IMR-90 (cell line): ENCODE results near the gene ERC2. TPM values are rescaled to one million over a fixed set of nuclear protein-coding genes. Genes with fewer than 3 reads are reported as not detected.

Experiments
- ATAC-seq: fragments of 200-7000 bp; cut with Tn5 transposase; 2 replicates; pipeline ENCODE4 v1.9.1; 2020; ENCODE audit warnings: low read depth, mild to moderate bottlenecking, moderate library complexity
- BruUV-seq: library from RNA; stranded (reverse); fragments of 400-500 nt; replicated peaks from 2 replicates; lab custom pipeline; 2021; lab: Mats Ljungman, UMichigan
- CTCF ChIA-PET: fragments of 300-600 bp; formaldehyde crosslinking; extraction: SDS; loops from one replicate; lab custom pipeline; 2021; ENCODE audit warnings: antibody characterized with exemption; lab: Yijun Ruan, JAX
- POLR2A ChIA-PET: fragments of 300-600 bp; sonication (Branson Sonifier 250); formaldehyde crosslinking; loops from one replicate; lab custom pipeline; 2022; ENCODE audit warnings: antibody characterized with exemption; ENCODE audit not compliant: unreplicated experiment; lab: Charles Lee
- DNase-seq: peaks from one replicate; pipeline ENCODE4 v3.0.0; 2013
- H2AFZ ChIP-seq: replicated peaks from 2 replicates; pipeline ENCODE3; 2013; ENCODE audit warnings: low read length, mild to moderate bottlenecking; ENCODE audit not compliant: poor library complexity
- H2AK5ac ChIP-seq: 2 replicates; pipeline ENCODE4 v1.6.1; 2013; ENCODE audit warnings: low read depth, low read length, inconsistent platforms
- H2AK9ac ChIP-seq: replicated peaks from 2 replicates; pipeline ENCODE3; 2013; ENCODE audit warnings: mild to moderate bottlenecking, low read depth, low read length, moderate library complexity; ENCODE audit not compliant: poor library complexity
- H2BK120ac ChIP-seq: 2 replicates; pipeline ENCODE4 v1.6.1; 2013; ENCODE audit warnings: low read depth, low read length, inconsistent platforms
- H2BK15ac ChIP-seq: 3 replicates; pipeline ENCODE4 v1.6.1; 2013; ENCODE audit warnings: low read depth, low read length, inconsistent platforms
- H2BK20ac ChIP-seq: 2 replicates; pipeline ENCODE4 v1.6.1; 2013; ENCODE audit warnings: low read depth, mild to moderate bottlenecking, inconsistent platforms, low read length, moderate library complexity
- H2BK5ac ChIP-seq: 2 replicates; pipeline ENCODE4 v1.6.1; 2013; ENCODE audit warnings: mild to moderate bottlenecking, low read depth, low read length, inconsistent platforms; ENCODE audit not compliant: poor library complexity, severe bottlenecking
- H3K14ac ChIP-seq: replicated peaks from 2 replicates; pipeline ENCODE4 v1.6.1; 2013; ENCODE audit warnings: low read depth, low read length, inconsistent platforms
- H3K18ac ChIP-seq: 2 replicates; pipeline ENCODE4 v1.6.1; 2013; ENCODE audit warnings: low read depth, low read length, control low read depth
- H3K23ac ChIP-seq: 2 replicates; pipeline ENCODE4 v1.6.1; 2013; ENCODE audit warnings: low read depth, low read length, inconsistent platforms
- H3K27ac ChIP-seq: 2 replicates; pipeline ENCODE4 v1.5.1; 2013; ENCODE audit warnings: mild to moderate bottlenecking, control low read depth, low read length; ENCODE audit not compliant: insufficient read depth
- H3K27me3 ChIP-seq: 2 replicates; pipeline ENCODE4 v1.6.1; 2013; ENCODE audit warnings: low read length; ENCODE audit not compliant: control insufficient read depth, insufficient read depth
- H3K36me3 ChIP-seq: 2 replicates; pipeline ENCODE4 v1.6.1; 2013; ENCODE audit warnings: low read length, mixed read lengths; ENCODE audit not compliant: control insufficient read depth, insufficient read depth
- H3K4ac ChIP-seq: 2 replicates; pipeline ENCODE4 v1.6.1; 2013; ENCODE audit warnings: low read depth, low read length, inconsistent platforms
- H3K4me1 ChIP-seq: 2 replicates; pipeline ENCODE4 v1.6.1; 2013; ENCODE audit warnings: low read length, mixed read lengths; ENCODE audit not compliant: control insufficient read depth, insufficient read depth
- H3K4me2 ChIP-seq: 2 replicates; pipeline ENCODE4 v1.6.1; 2013; ENCODE audit warnings: low read depth, mild to moderate bottlenecking, control low read depth, low read length, moderate library complexity
- H3K4me3 ChIP-seq: 2 replicates; pipeline ENCODE4 v1.5.1; 2013; ENCODE audit warnings: low read depth, mild to moderate bottlenecking, control low read depth, low read length, moderate library complexity; ENCODE audit not compliant: insufficient read depth
- H3K56ac ChIP-seq: 2 replicates; pipeline ENCODE4 v1.6.1; 2013; ENCODE audit warnings: low read length, inconsistent platforms; ENCODE audit not compliant: insufficient read depth; ENCODE audit errors: extremely low read depth
- H3K79me1 ChIP-seq, 2 experiments: 2 replicates each; pipeline ENCODE4 v1.6.1; 2013; ENCODE audit warnings: low read length in 2 of 2, inconsistent platforms in 1 of 2, low read depth in 1 of 2
- H3K9ac ChIP-seq: 2 replicates; pipeline ENCODE4 v1.6.1; 2013; ENCODE audit warnings: low read depth, low read length, control low read depth
- H3K9me1 ChIP-seq: 2 replicates; pipeline ENCODE4 v1.6.1; 2013; ENCODE audit warnings: low read length, inconsistent platforms; ENCODE audit not compliant: insufficient read depth
- H3K9me3 ChIP-seq: 2 replicates; pipeline ENCODE4 v1.6.1; 2013; ENCODE audit warnings: low read length; ENCODE audit not compliant: control insufficient read depth, insufficient read depth
- H4K20me1 ChIP-seq: 2 replicates; pipeline ENCODE4 v1.6.1; 2013; ENCODE audit warnings: low read length, inconsistent platforms; ENCODE audit not compliant: insufficient read depth
- H4K5ac ChIP-seq: 2 replicates; pipeline ENCODE4 v1.6.1; 2013; ENCODE audit warnings: mild to moderate bottlenecking, low read depth, low read length, control low read depth
- H4K8ac ChIP-seq, 2 experiments: 2 replicates each; pipeline ENCODE4 v1.6.1; 2013; ENCODE audit warnings: low read depth in 2 of 2, low read length in 2 of 2, control low read depth in 1 of 2, inconsistent platforms in 1 of 2
- H4K91ac ChIP-seq: 2 replicates; pipeline ENCODE4 v1.6.1; 2013; ENCODE audit warnings: low read depth, low read length, inconsistent platforms; ENCODE audit not compliant: insufficient read depth
- CEBPB ChIP-seq: IDR thresholded peaks from 2 replicates; pipeline ENCODE4 v1.6.1; 2012; ENCODE audit warnings: low read depth, low read length, improper control_type of control experiment
- MAZ ChIP-seq: IDR thresholded peaks from 2 replicates; pipeline ENCODE4 v1.6.1; 2012; ENCODE audit warnings: low read depth, mild to moderate bottlenecking, low read length, improper control_type of control experiment, moderate library complexity, borderline replicate concordance
- MXI1 ChIP-seq: IDR thresholded peaks from 2 replicates; pipeline ENCODE4 v1.6.1; 2012; ENCODE audit warnings: low read depth, mild to moderate bottlenecking, low read length, moderate library complexity, borderline replicate concordance
- POLR2A ChIP-seq: IDR thresholded peaks from 2 replicates; pipeline ENCODE4 v1.6.1; 2012; ENCODE audit warnings: mild to moderate bottlenecking, low read depth, low read length
- SMC3 ChIP-seq: fragments of 150-350 bp; IDR thresholded peaks from 2 replicates; pipeline ENCODE4 v1.6.1; 2016; ENCODE audit warnings: low read depth, mild to moderate bottlenecking, antibody characterized with exemption, low read length, moderate library complexity
- WGBS, 2 experiments: methylation state at CpG; one replicate each; pipeline versions ENCODE4 v1.1.5 to v1.1.7; 2013; ENCODE audit warnings: missing lambda C conversion rate in 2 of 2; ENCODE audit not compliant: insufficient read length in 1 of 2; ENCODE audit errors: extremely low coverage in 2 of 2; 5-methylcytosine and 5-hydroxymethylcytosine counted together
- dilution Hi-C: fragments of 300-500 bp; cut with HindIII; formaldehyde crosslinking; loops from one replicate; pipeline ENCODE4 v1.14.3; 2018; ENCODE audit warnings: low sequenced_read_pairs; ENCODE audit not compliant: unreplicated experiment
- in situ Hi-C: fragments of 300-500 bp; cut with MboI; formaldehyde crosslinking; loops from 3 replicates; pipeline ENCODE4 v1.14.3; 2019; ENCODE audit warnings: low sequenced_read_pairs, inconsistent platforms, mixed read lengths
- intact Hi-C: fragments of 100-400 bp; cut with micrococcal nuclease; formaldehyde crosslinking; loops from 2 replicates; pipeline ENCODE4 v1.10.0; 2022
- polyA plus RNA-seq, 3 experiments: library from polyadenylated mRNA; depleted of rRNA; stranded (reverse); fragments of >200 nt; gene quantifications; 2 replicates each; pipeline ENCODE4 v1.2.3, GENCODE V29; 2012; ENCODE audit warnings: low replicate concordance in 1 of 3
- total RNA-seq: library from RNA; depleted of rRNA; stranded (reverse); fragments of >200 nt; gene quantifications from 2 replicates; pipeline ENCODE4 v1.2.3, GENCODE V29; 2012
- TF ChIP-seq, protein P1 (sequence below): conservative IDR thresholded peaks from 2 replicates; pipeline ENCODE4 v1.5.1; 2012; ENCODE audit warnings: mild to moderate bottlenecking, low read depth, low read length, improper control_type of control experiment

Gene ERC2
- total and polyA plus RNA-seq, 2 of the 4 experiments (the other 2 are of a cell fraction) = 0.17 to 0.18 TPM

DNA sequence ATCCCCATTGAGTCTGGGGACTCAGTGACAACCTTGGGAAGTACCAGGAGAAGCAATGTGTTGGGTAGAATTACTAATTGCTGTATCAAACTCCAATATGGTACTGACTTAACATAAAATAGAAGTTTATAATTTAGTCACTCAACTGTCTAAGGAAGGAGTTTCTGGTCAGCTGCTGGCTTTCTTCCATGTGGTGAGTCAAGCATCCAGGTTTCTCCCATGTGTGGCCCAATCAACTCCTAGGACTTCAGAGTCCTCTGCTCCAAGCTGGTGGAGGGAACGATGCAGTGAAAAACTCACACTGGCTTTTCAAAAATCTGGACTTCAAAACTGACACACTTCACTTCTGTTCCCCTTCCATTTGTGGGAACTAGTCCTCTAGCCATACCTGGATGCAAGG is 1006.4 kb downstream of the ERC2 start:
- Histone ChIP-seq H3K4me3 (no peak overlapping the region), H3K36me3 (peaks cover 4% of the 10 kb centered on the region; the same call in 1 of the 2 replicates), H3K4me1 (peaks cover 3% of the 10 kb centered on the region), H4K20me1 (no peaks in the 10 kb centered on the region), H3K4me2 (no peak overlapping the region), H2AFZ (peak overlapping the region; percentile 5), H3K56ac (no peak overlapping the region), H3K27me3 (no peaks in the 10 kb centered on the region), H4K5ac (peak overlapping the region; percentile 7; the same call in 1 of the 2 replicates), H3K9ac (no peak overlapping the region), H3K9me1 (peaks cover 6% of the 10 kb centered on the region; the same call in 1 of the 2 replicates), H4K91ac (peak overlapping the region; percentile 84), H2AK9ac (no peak overlapping the region), H2AK5ac (peak overlapping the region; percentile 68), H3K79me1 (peaks cover 0 to 9% of the 10 kb centered on the region in 2 experiments; a peak in 2 of 4 replicates), H3K14ac (peak overlapping the region; percentile 80), H3K23ac (no peak overlapping the region), H2BK5ac (peak overlapping the region; percentile 22), H3K18ac (peak overlapping the region; percentile 21; the same call in 1 of the 2 replicates), H3K9me3 (no peaks in the 10 kb centered on the region), H2BK20ac (peak overlapping the region; percentile 80; the same call in 1 of the 2 replicates), H3K4ac (peak overlapping the region; percentile 74), H2BK15ac (peak overlapping the region; percentile 42; the same call in 1 of the 3 replicates), H4K8ac (peak overlapping the region in 1 of 2 experiments; percentile 51; a peak in 1 of 4 replicates), H2BK120ac (peak overlapping the region; percentile 86; the same call in 1 of the 2 replicates), H3K27ac (no peak overlapping the region)
- ATAC-seq (peak; percentile 19; the same call in 1 of the 2 replicates), DNase-seq (peak; percentile 89)
- BruUV-seq = no TSS peak
- in situ Hi-C loops = loop anchor here (10.0 kb wide), 1 partner anchor 127 kb away; no protein-coding TSS in a partner anchor
- TF ChIP-seq, protein P1, sequence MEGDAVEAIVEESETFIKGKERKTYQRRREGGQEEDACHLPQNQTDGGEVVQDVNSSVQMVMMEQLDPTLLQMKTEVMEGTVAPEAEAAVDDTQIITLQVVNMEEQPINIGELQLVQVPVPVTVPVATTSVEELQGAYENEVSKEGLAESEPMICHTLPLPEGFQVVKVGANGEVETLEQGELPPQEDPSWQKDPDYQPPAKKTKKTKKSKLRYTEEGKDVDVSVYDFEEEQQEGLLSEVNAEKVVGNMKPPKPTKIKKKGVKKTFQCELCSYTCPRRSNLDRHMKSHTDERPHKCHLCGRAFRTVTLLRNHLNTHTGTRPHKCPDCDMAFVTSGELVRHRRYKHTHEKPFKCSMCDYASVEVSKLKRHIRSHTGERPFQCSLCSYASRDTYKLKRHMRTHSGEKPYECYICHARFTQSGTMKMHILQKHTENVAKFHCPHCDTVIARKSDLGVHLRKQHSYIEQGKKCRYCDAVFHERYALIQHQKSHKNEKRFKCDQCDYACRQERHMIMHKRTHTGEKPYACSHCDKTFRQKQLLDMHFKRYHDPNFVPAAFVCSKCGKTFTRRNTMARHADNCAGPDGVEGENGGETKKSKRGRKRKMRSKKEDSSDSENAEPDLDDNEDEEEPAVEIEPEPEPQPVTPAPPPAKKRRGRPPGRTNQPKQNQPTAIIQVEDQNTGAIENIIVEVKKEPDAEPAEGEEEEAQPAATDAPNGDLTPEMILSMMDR = no peak
- TF ChIP-seq POLR2A (no peak), MXI1 (no peak), SMC3 (no peak), MAZ (no peak), CEBPB (no peak)
- CTCF ChIA-PET = no interaction called here
- intact Hi-C loops = loop anchor here (5.0 kb wide), 1 partner anchor 165 kb away; no protein-coding TSS in a partner anchor
- dilution Hi-C loops = no loop called here
- no CpG with 5 or more reads among the region's 1 CpG for WGBS, 2 experiments
- POLR2A ChIA-PET = no interaction called here
